HG03159 (cell line): ENCODE results near the gene IL6ST.

Source experiments
- ATAC-seq: cut with Tn5 transposase; IDR thresholded peaks from one replicate; pipeline ENCODE4 v1.9.1; 2021; ENCODE audit warnings: mild to moderate bottlenecking, moderate library complexity; ENCODE audit not compliant: unreplicated experiment

IL6ST gene

GRCh38 chr5:55900068-55900467, 94.7 kb downstream of the IL6ST start:
- no peak for ATAC-seq

- no peak for ATAC-seq
Observed at GRCh38 chr5:55899344-55899743, 95.4 kb downstream of the IL6ST start.

GRCh38 chr5:55897905-55898304, 96.9 kb downstream of the IL6ST start:
- ATAC-seq, result no peak

GRCh38 chr5:55897206-55897894, 97.4 kb downstream of the IL6ST start:
- ATAC-seq, result no peak

- no peak for ATAC-seq
Observed at GRCh38 chr5:55896663-55897062, 98.1 kb downstream of the IL6ST start.

GRCh38 chr5:55896238-55896637, 98.5 kb downstream of the IL6ST start:
- ATAC-seq, result no peak

- no peak for ATAC-seq
Observed at GRCh38 chr5:55895346-55895745, 99.4 kb downstream of the IL6ST start.

- ATAC-seq, result no peak
Observed at GRCh38 chr5:55894135-55894534, 100.6 kb downstream of the IL6ST start.

GRCh38 chr5:55892479-55892878, 102.3 kb downstream of the IL6ST start:
- no peak for ATAC-seq

- ATAC-seq, result no peak
Observed at GRCh38 chr5:55888205-55888604, 106.6 kb downstream of the IL6ST start.

GRCh38 chr5:55885359-55885758, 109.4 kb downstream of the IL6ST start:
- ATAC-seq, result no peak
